Naive thymus-derived CD8-positive, alpha-beta T cell (primary cell): ENCODE data around the gene NR5A2. TPM values are rescaled to one million over a fixed set of nuclear protein-coding genes. Genes with fewer than 3 reads are reported as not detected.
A peak's percentile ranks its signal among the peaks of the same experiment; 100 is the strongest.

Experiments used
- ATAC-seq, 2 donors: fragments of 150-1000 bp; cut with Tn5 transposase in 1 of 2; sonication (Bioruptor Pico), chemical (Tn5 transposase) in 1 of 2; 1 replicate in 1 of 2; 2 replicates in 1 of 2; pipeline ENCODE4 v1.10.0; 2021; ENCODE audit warnings: mild to moderate bottlenecking in 2 of 2, moderate library complexity in 2 of 2
- POLR2A ChIA-PET: fragments of 350-600 bp; sonication (Branson Sonifier 250); formaldehyde crosslinking; loops from one replicate; lab custom pipeline; 2021; ENCODE audit warnings: antibody characterized with exemption; lab: Charles Lee
- DNase-seq, 10 donors: peaks; one replicate each; pipeline versions ENCODE4 v3.0.0 to v3.0.0-alpha.2; 2020 to 2022
- H3K27ac Mint-ChIP-seq, 10 donors: one replicate each; pipeline ENCODE4 v1.8.0; 2020 to 2022; ENCODE audit warnings: mild to moderate bottlenecking in 10 of 10, mixed read lengths in 10 of 10, moderate library complexity in 4 of 10, inconsistent platforms in 1 of 10
- H3K27me3 Mint-ChIP-seq, 5 donors: one replicate each; pipeline ENCODE4 v1.8.0; 2021 to 2022; ENCODE audit warnings: mixed read lengths in 5 of 5
- H3K36me3 Mint-ChIP-seq, 3 donors: one replicate each; pipeline ENCODE4 v1.8.0; 2020 to 2022; ENCODE audit warnings: mixed read lengths in 3 of 3, mild to moderate bottlenecking in 2 of 3, inconsistent platforms in 1 of 3
- H3K4me1 Mint-ChIP-seq, 4 donors: one replicate each; pipeline ENCODE4 v1.8.0; 2021 to 2022; ENCODE audit warnings: mixed read lengths in 4 of 4
- H3K4me3 Mint-ChIP-seq, 10 donors: one replicate each; pipeline ENCODE4 v1.8.0; 2020 to 2022; ENCODE audit warnings: mild to moderate bottlenecking in 10 of 10, mixed read lengths in 10 of 10, moderate library complexity in 6 of 10, inconsistent platforms in 1 of 10
- H3K9me3 Mint-ChIP-seq, 9 donors: one replicate each; pipeline ENCODE4 v1.8.0; 2020 to 2022; ENCODE audit warnings: mixed read lengths in 9 of 9, mild to moderate bottlenecking in 3 of 9, inconsistent platforms in 1 of 9, moderate library complexity in 1 of 9
- polyA plus RNA-seq, 3 donors: library from polyadenylated mRNA; unstranded; fragments of 300-500 nt; fragmentation: Illumina TruSeq; gene quantifications; one replicate each; pipeline ENCODE4 v1.2.3, GENCODE V29; 2021
- total RNA-seq, 8 experiments: library from RNA in 2 of 8; stranded (reverse) in 2 of 8; gene quantifications; one replicate each; pipeline ENCODE4 v1.2.3 and lab custom pipeline; 2021 to 2026

NR5A2 gene
- total and polyA plus RNA-seq, 5 experiments from 2014 or later, result not detected

- no peak overlapping the region for H3K4me3 Mint-ChIP-seq
- no peak for ATAC-seq
- H3K9me3 Mint-ChIP-seq, result no peaks in the 10 kb centered on the region
- H3K36me3 Mint-ChIP-seq, result no peaks in the 10 kb centered on the region
- H3K4me1 Mint-ChIP-seq, result peaks cover 0 to 3% (median 0%) of the 10 kb centered on the region in 4 donors
- DNase-seq, result no peak
- POLR2A ChIA-PET, result interaction anchor here (0.6 kb wide), 1 partner anchor 67 kb away, joined by 3 read pairs; no protein-coding TSS in a partner anchor
- peak overlapping the region in 1 of 10 donors; percentile 12 for H3K27ac Mint-ChIP-seq
- H3K27me3 Mint-ChIP-seq, result peaks cover 0 to 2% (median 0%) of the 10 kb centered on the region in 5 donors
These were observed 135.4 kb downstream of the NR5A2 start for GRCh38 chr1:200162877-200163276.

- no peak overlapping the region for H3K4me3 Mint-ChIP-seq
- no peak overlapping the region for H3K27ac Mint-ChIP-seq
- peaks cover 0 to 3% (median 0%) of the 10 kb centered on the region in 4 donors for H3K4me1 Mint-ChIP-seq
- H3K27me3 Mint-ChIP-seq, result peaks cover 0 to 2% (median 0%) of the 10 kb centered on the region in 5 donors
- H3K9me3 Mint-ChIP-seq, result no peaks in the 10 kb centered on the region
- no peak for DNase-seq
- no peaks in the 10 kb centered on the region for H3K36me3 Mint-ChIP-seq
- POLR2A ChIA-PET, result no interaction called here
- no peak for ATAC-seq
These were observed 136.4 kb downstream of the NR5A2 start for GRCh38 chr1:200163911-200164310.

- Mint-ChIP-seq H3K4me3 (no peak overlapping the region), H3K27me3 (peaks cover 0 to 3% (median 2%) of the 10 kb centered on the region in 5 donors), H3K9me3 (no peaks in the 10 kb centered on the region), H3K36me3 (no peaks in the 10 kb centered on the region), H3K27ac (no peak overlapping the region), H3K4me1 (peaks cover 0 to 3% (median 0%) of the 10 kb centered on the region in 4 donors)
- DNase-seq (no peak), ATAC-seq (no peak)
- POLR2A ChIA-PET, result no interaction called here
These were observed 138.1 kb downstream of the NR5A2 start for GRCh38 chr1:200165493-200166220.

GRCh38 chr1:200166411-200166810, 138.9 kb downstream of the NR5A2 start:
- Mint-ChIP-seq H3K4me3 (no peak overlapping the region), H3K36me3 (no peaks in the 10 kb centered on the region), H3K9me3 (no peaks in the 10 kb centered on the region), H3K4me1 (peaks cover 0 to 3% (median 0%) of the 10 kb centered on the region in 4 donors), H3K27me3 (peaks cover 0 to 7% (median 4%) of the 10 kb centered on the region in 5 donors), H3K27ac (no peak overlapping the region)
- DNase-seq (no peak), ATAC-seq (no peak)
- POLR2A ChIA-PET, result no interaction called here

- no peaks in the 10 kb centered on the region for H3K9me3 Mint-ChIP-seq
- no peak for DNase-seq
- H3K27ac Mint-ChIP-seq, result no peak overlapping the region
- H3K4me3 Mint-ChIP-seq, result no peak overlapping the region
- no peaks in the 10 kb centered on the region for H3K36me3 Mint-ChIP-seq
- H3K27me3 Mint-ChIP-seq, result peaks cover 0 to 7% (median 5%) of the 10 kb centered on the region in 5 donors
- H3K4me1 Mint-ChIP-seq, result peaks cover 0 to 3% (median 0%) of the 10 kb centered on the region in 4 donors
- POLR2A ChIA-PET, result no interaction called here
- no peak for ATAC-seq
These were observed 141.4 kb downstream of the NR5A2 start for GRCh38 chr1:200168926-200169325.

- Mint-ChIP-seq H3K9me3 (no peaks in the 10 kb centered on the region), H3K4me3 (no peak overlapping the region), H3K27ac (no peak overlapping the region), H3K27me3 (peaks cover 0 to 7% (median 5%) of the 10 kb centered on the region in 5 donors), H3K36me3 (no peaks in the 10 kb centered on the region), H3K4me1 (no peaks in the 10 kb centered on the region)
- ATAC-seq, result no peak
- POLR2A ChIA-PET, result no interaction called here
- no peak for DNase-seq
These were observed 144.8 kb downstream of the NR5A2 start for GRCh38 chr1:200172311-200172710.

GRCh38 chr1:200173097-200173618, 145.6 kb downstream of the NR5A2 start:
- Mint-ChIP-seq H3K36me3 (no peaks in the 10 kb centered on the region), H3K27ac (no peak overlapping the region), H3K4me3 (no peak overlapping the region), H3K9me3 (no peaks in the 10 kb centered on the region), H3K27me3 (peaks cover 0 to 7% (median 5%) of the 10 kb centered on the region in 5 donors), H3K4me1 (no peaks in the 10 kb centered on the region)
- ATAC-seq (no peak), DNase-seq (no peak)
- POLR2A ChIA-PET, result interaction anchor here (0.7 kb wide), 1 partner anchor 73 kb away, joined by 6 read pairs; no protein-coding TSS in a partner anchor

- Mint-ChIP-seq H3K27ac (no peak overlapping the region), H3K9me3 (no peaks in the 10 kb centered on the region), H3K27me3 (peaks cover 0 to 7% (median 5%) of the 10 kb centered on the region in 5 donors), H3K4me1 (no peaks in the 10 kb centered on the region), H3K4me3 (no peak overlapping the region), H3K36me3 (no peaks in the 10 kb centered on the region)
- no peak for ATAC-seq
- DNase-seq, result no peak
- POLR2A ChIA-PET, result interaction anchor here (0.5 kb wide), 1 partner anchor 59 kb away, joined by 3 read pairs; no protein-coding TSS in a partner anchor
These were observed 147.2 kb downstream of the NR5A2 start for GRCh38 chr1:200174525-200175295.

GRCh38 chr1:200176181-200176580, 148.7 kb downstream of the NR5A2 start:
- POLR2A ChIA-PET, result no interaction called here
- Mint-ChIP-seq H3K9me3 (no peaks in the 10 kb centered on the region), H3K36me3 (no peaks in the 10 kb centered on the region), H3K4me1 (peaks cover 0 to 3% (median 0%) of the 10 kb centered on the region in 4 donors), H3K27me3 (peaks cover 1 to 14% (median 9%) of the 10 kb centered on the region in 5 donors), H3K27ac (no peak overlapping the region), H3K4me3 (no peak overlapping the region)
- ATAC-seq (no peak), DNase-seq (no peak)

GRCh38 chr1:200176798-200177197, 149.3 kb downstream of the NR5A2 start:
- POLR2A ChIA-PET, result no interaction called here
- H3K4me1 Mint-ChIP-seq, result peaks cover 0 to 3% (median 0%) of the 10 kb centered on the region in 4 donors
- H3K36me3 Mint-ChIP-seq, result no peaks in the 10 kb centered on the region
- H3K27ac Mint-ChIP-seq, result no peak overlapping the region
- H3K4me3 Mint-ChIP-seq, result no peak overlapping the region
- DNase-seq (no peak), ATAC-seq (no peak)
- no peaks in the 10 kb centered on the region for H3K9me3 Mint-ChIP-seq
- peaks cover 3 to 14% (median 10%) of the 10 kb centered on the region in 5 donors for H3K27me3 Mint-ChIP-seq

GRCh38 chr1:200178340-200178739, 150.8 kb downstream of the NR5A2 start:
- H3K36me3 Mint-ChIP-seq, result no peaks in the 10 kb centered on the region
- H3K4me3 Mint-ChIP-seq, result no peak overlapping the region

GRCh38 chr1:200179126-200179780, 151.7 kb downstream of the NR5A2 start:
- Mint-ChIP-seq H3K9me3 (no peaks in the 10 kb centered on the region), H3K4me3 (no peak overlapping the region), H3K27me3 (peaks cover 4 to 24% (median 14%) of the 10 kb centered on the region in 5 donors), H3K27ac (no peak overlapping the region), H3K36me3 (no peaks in the 10 kb centered on the region), H3K4me1 (peaks cover 0 to 6% (median 1%) of the 10 kb centered on the region in 4 donors)
- POLR2A ChIA-PET, result no interaction called here
- ATAC-seq (no peak), DNase-seq (no peak)

More at GRCh38 chr1:200178340-200178739, 150.8 kb downstream of the NR5A2 start:
- no peak for DNase-seq
- Mint-ChIP-seq H3K4me1 (peaks cover 0 to 3% (median 0%) of the 10 kb centered on the region in 4 donors), H3K27ac (no peak overlapping the region), H3K27me3 (peaks cover 4 to 24% (median 14%) of the 10 kb centered on the region in 5 donors), H3K9me3 (no peaks in the 10 kb centered on the region)
- POLR2A ChIA-PET, result no interaction called here
- no peak for ATAC-seq
